Measurements from ENCODE around the gene HSP90AA1. TPM values are rescaled to one million over a fixed set of nuclear protein-coding genes. Genes with fewer than 3 reads are reported as not detected.

The HSP90AA1 gene
- total and polyA plus RNA-seq, 12 donors = 315 to 612 (median 451) TPM

DNA sequence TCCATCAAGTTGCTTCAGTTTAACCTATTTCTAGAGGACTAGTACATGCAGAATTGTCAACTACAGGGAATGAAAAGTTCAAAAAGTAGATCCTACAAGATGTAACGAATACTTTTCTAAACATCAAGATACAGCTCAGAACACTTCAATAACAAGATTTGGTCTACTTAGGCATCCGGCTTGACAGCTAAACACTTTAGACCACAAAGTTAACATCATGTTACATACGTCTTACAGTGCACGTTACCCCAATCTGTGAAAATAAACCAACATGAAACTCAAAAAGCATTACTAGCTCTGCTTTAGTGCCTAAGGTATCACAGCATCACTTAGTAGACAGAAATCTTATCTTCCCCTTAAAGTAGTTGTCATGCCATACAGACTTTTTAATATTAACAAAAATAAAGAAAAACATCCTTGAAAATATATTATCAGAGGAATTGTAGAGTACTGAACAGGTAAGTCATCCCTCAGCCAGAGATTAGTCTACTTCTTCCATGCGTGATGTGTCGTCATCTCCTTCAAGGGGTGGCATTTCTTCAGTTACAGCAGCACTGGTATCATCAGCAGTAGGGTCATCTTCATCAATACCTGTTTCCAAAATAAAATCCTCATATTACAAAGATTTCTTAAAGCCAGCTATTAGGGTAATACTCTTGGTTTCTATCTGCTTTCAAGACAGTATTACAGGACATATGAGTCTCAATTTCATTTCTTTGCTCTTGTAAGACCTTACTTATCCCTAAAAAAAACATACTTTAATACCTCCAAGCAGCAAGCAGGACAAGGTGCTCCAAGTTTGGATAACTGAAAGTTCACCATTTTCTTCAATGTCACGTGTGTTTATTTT lies 5.4 kb downstream of the HSP90AA1 start:
- DNase-seq = no peak
- H3K4me1 ChIP-seq = peaks cover 5 to 48% (median 44%) of the 10 kb centered on the region in 9 donors
- TF ChIP-seq, protein P1, sequence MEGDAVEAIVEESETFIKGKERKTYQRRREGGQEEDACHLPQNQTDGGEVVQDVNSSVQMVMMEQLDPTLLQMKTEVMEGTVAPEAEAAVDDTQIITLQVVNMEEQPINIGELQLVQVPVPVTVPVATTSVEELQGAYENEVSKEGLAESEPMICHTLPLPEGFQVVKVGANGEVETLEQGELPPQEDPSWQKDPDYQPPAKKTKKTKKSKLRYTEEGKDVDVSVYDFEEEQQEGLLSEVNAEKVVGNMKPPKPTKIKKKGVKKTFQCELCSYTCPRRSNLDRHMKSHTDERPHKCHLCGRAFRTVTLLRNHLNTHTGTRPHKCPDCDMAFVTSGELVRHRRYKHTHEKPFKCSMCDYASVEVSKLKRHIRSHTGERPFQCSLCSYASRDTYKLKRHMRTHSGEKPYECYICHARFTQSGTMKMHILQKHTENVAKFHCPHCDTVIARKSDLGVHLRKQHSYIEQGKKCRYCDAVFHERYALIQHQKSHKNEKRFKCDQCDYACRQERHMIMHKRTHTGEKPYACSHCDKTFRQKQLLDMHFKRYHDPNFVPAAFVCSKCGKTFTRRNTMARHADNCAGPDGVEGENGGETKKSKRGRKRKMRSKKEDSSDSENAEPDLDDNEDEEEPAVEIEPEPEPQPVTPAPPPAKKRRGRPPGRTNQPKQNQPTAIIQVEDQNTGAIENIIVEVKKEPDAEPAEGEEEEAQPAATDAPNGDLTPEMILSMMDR (IDR thresholded peaks at IDR 0.05) = no peak
- no peaks in the 10 kb centered on the region for H3K27me3 ChIP-seq
- no peaks in the 10 kb centered on the region for H3K9me3 ChIP-seq
- no peak overlapping the region for H3K4me3 ChIP-seq
- ATAC-seq = no peak
- H3K36me3 ChIP-seq = peaks cover 0 to 92% (median 68%) of the 10 kb centered on the region in 9 donors
- no peak overlapping the region for H3K27ac ChIP-seq
- 83 to 85% methylated on average over 7 of the region's 7 CpGs for WGBS, 2 donors
- intact Hi-C loops (cut with DNase I) = loop anchor here in 2 of 10 donors (10.0 kb wide), 1 partner anchor 233 kb away; the partner anchor contains the start of gene ZNF839 (in 2 of the 2)

DNA sequence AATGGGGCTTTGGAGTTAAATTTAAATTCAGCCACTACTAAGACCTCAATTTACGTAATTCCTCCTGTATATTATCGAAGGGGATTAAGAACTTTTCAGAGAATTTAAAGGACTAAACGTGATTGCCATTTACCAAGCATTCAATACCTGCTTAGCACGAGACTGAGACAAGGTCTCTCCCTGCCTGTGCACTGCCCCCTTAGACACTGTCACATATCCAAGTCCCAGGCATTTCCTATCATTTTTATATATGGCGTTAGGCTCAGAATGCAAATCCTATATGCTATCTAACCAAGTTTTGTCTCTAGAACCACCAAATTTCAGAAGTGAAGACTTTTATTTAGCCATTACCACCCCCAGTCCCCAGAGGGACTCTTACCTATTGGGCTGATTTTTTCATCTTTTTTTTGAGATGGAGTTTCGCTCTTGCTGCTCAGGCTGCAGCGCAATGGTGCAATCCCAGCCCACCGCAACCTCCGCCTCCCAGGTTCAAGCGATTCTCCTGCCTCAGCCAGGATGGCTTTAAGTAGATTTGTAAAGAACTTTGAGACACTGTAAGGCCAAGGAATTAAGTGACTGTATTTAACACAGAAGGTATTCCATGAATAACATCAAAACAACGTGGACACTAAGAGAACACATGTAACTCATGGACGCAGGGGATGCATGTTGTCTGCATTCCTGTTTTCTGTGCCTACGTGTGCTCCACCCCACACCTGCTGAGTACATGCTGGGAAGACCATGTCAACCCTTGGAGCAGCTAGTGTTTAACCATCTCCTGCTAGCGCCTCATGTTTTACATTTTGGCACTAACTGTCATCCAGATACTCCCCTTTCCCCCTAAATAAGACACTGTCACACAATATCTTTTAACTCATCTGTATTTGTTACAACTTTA lies 6.4 kb downstream of the HSP90AA1 start:
- Histone ChIP-seq H3K4me1 (peaks cover 5 to 41% (median 39%) of the 10 kb centered on the region in 9 donors), H3K36me3 (peaks cover 0 to 85% (median 65%) of the 10 kb centered on the region in 9 donors), H3K9me3 (no peaks in the 10 kb centered on the region), H3K4me3 (no peak overlapping the region), H3K27me3 (no peaks in the 10 kb centered on the region), H3K27ac (no peak overlapping the region)
- no peak for DNase-seq
- WGBS, 2 donors = 77 to 84% methylated on average over 14 of the region's 14 CpGs
- TF ChIP-seq, protein P1 (IDR thresholded peaks at IDR 0.05) = no peak
- ATAC-seq = no peak
- intact Hi-C loops (cut with DNase I) = loop anchor here in 2 of 10 donors (10.0 kb wide), 1 partner anchor 234 kb away; the partner anchor contains the start of gene ZNF839 (in 2 of the 2)

DNA sequence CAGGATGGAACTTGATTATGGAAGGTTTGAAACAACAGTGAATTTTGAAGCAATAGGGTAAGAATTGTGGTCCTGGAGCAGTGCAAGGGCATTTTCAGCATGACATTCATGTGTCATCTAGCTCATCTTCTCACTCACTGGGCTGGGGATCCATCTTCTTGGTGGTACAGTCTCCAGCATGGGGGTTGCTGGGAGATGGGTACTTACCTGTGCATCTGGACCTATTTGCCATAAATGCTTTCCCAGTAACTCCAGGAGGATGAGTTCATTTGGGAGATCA lies 7.2 kb downstream of the HSP90AA1 start:
- Histone ChIP-seq H3K27me3 (no peaks in the 10 kb centered on the region), H3K9me3 (no peaks in the 10 kb centered on the region), H3K27ac (no peak overlapping the region), H3K4me3 (no peak overlapping the region), H3K36me3 (peaks cover 0 to 77% (median 59%) of the 10 kb centered on the region in 9 donors), H3K4me1 (peaks cover under 1 to 33% (median 31%) of the 10 kb centered on the region in 9 donors)
- intact Hi-C loops (cut with DNase I) = no loop called here
- no peak for ATAC-seq
- TF ChIP-seq, protein P1 (IDR thresholded peaks at IDR 0.05) = no peak
- no peak for DNase-seq

Measured in heart right ventricle (tissue), 16 donors.